ENCODE results near the gene ISM2.
"Not testable (repeated sequence)": the region's sequence is repeated elsewhere in the genome, so short reads cannot be mapped to it uniquely, and the experiment has no call there.

Gene ISM2

GRCh38 chr14:77498120-77498979, at the start of gene ISM2:
Gene ISM2, minus strand, starts transcription at chr14:77498816. Its CDS starts 23 bp downstream, at chr14:77498793.
- peak; percentile 19 for DNase-seq (ENCODE audit: low read depth, low spot score)

GRCh38 chr14:77547512-77548180, 49.0 kb upstream of the ISM2 start:
- no peak for DNase-seq (ENCODE audit: low read depth, low spot score)

GRCh38 chr14:77545171-77545570, 46.6 kb upstream of the ISM2 start:
- DNase-seq (ENCODE audit: low read depth, low spot score) = not testable (repeated sequence)

GRCh38 chr14:77544571-77544970, 46.0 kb upstream of the ISM2 start:
- no peak for DNase-seq (ENCODE audit: low read depth, low spot score)

- DNase-seq (ENCODE audit: low read depth, low spot score) = no peak
Measured at GRCh38 chr14:77543637-77544334, 45.2 kb upstream of the ISM2 start.

GRCh38 chr14:77543240-77543551, 44.6 kb upstream of the ISM2 start:
- no peak for DNase-seq (ENCODE audit: low read depth, low spot score)

GRCh38 chr14:77542421-77543239, 44.0 kb upstream of the ISM2 start:
- no peak for DNase-seq (ENCODE audit: low read depth, low spot score)

GRCh38 chr14:77541905-77542304, 43.3 kb upstream of the ISM2 start:
- no peak for DNase-seq (ENCODE audit: low read depth, low spot score)

GRCh38 chr14:77536951-77537350, 38.3 kb upstream of the ISM2 start:
- not testable (repeated sequence) for DNase-seq (ENCODE audit: low read depth, low spot score)

- no peak for DNase-seq (ENCODE audit: low read depth, low spot score)
Measured at GRCh38 chr14:77531071-77531470, 32.5 kb upstream of the ISM2 start.

- DNase-seq (ENCODE audit: low read depth, low spot score) = no peak
Measured at GRCh38 chr14:77529963-77530362, 31.3 kb upstream of the ISM2 start.

- no peak for DNase-seq (ENCODE audit: low read depth, low spot score)
Measured at GRCh38 chr14:77529213-77529612, 30.6 kb upstream of the ISM2 start.

GRCh38 chr14:77528701-77529100, 30.1 kb upstream of the ISM2 start:
- not testable (repeated sequence) for DNase-seq (ENCODE audit: low read depth, low spot score)

- no peak for DNase-seq (ENCODE audit: low read depth, low spot score)
Measured at GRCh38 chr14:77526266-77526665, 27.6 kb upstream of the ISM2 start.

- DNase-seq (ENCODE audit: low read depth, low spot score) = no peak
Measured at GRCh38 chr14:77524536-77524935, 25.9 kb upstream of the ISM2 start.

GRCh38 chr14:77523109-77523508, 24.5 kb upstream of the ISM2 start:
- no peak for DNase-seq (ENCODE audit: low read depth, low spot score)

GRCh38 chr14:77520555-77520954, 21.9 kb upstream of the ISM2 start:
- DNase-seq (ENCODE audit: low read depth, low spot score) = no peak

- DNase-seq (ENCODE audit: low read depth, low spot score) = no peak
Measured at GRCh38 chr14:77516126-77516525, 17.5 kb upstream of the ISM2 start.

GRCh38 chr14:77511486-77512162, 13.0 kb upstream of the ISM2 start:
- DNase-seq (ENCODE audit: low read depth, low spot score) = no peak

GRCh38 chr14:77509366-77509765, 10.8 kb upstream of the ISM2 start:
- no peak for DNase-seq (ENCODE audit: low read depth, low spot score)

GRCh38 chr14:77508876-77509275, 10.3 kb upstream of the ISM2 start:
- DNase-seq (ENCODE audit: low read depth, low spot score) = no peak

Data from activated naive CD8-positive, alpha-beta T cell treated with anti-CD3 and anti-CD28 coated beads, Interleukin-2, amount 50 U/mL, for 16 hours (primary cell).